ENCODE results near the gene DNAH17.

DNA sequence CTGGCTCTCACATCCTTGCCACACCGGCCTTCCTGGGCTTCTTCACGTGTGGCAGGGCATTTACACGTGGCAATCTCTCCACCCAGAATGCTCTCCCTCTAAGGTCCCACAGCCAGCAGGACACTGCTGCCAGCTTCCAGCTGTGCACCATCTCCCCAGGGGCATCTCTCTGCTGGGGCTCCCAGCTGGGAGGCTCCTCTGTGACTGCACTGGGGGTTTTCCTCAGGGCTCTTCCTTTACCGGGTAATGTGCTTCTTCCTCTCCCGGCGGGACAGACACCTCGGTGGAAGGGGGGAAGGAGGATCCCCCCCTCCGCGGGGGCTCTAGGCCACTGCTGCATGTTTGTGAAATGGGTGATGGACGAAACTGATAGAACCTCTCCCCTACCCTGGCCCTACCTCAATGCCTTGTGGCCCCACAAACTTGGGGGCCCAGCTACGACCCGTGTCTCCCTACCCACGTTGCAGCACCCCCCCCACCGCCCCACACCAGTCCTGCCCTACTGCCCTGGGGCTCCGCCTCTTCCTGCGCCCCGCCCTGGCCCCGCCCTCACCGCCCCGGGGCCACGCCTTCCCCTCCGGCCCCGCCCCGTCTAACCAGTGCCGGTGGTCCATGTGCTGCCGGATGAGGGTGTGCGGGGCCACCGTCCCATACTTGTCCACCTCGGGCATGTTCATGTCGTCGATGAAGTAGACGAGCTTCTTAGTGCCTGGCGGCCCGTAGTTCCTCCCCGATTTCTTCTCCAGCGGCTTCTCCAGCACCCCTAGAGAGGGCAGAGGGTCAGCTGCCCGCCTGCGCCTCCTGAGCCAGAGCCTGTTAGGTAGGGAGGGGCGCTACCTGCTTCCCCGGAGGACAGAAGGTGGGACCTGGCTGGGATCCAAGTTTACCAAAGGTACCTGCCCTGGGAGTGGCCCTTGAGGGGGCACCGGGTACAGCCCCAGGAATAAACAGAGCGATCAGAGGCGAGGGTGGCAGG is 92.6 kb downstream of the DNAH17 start:
- TF ChIP-seq, protein P1, sequence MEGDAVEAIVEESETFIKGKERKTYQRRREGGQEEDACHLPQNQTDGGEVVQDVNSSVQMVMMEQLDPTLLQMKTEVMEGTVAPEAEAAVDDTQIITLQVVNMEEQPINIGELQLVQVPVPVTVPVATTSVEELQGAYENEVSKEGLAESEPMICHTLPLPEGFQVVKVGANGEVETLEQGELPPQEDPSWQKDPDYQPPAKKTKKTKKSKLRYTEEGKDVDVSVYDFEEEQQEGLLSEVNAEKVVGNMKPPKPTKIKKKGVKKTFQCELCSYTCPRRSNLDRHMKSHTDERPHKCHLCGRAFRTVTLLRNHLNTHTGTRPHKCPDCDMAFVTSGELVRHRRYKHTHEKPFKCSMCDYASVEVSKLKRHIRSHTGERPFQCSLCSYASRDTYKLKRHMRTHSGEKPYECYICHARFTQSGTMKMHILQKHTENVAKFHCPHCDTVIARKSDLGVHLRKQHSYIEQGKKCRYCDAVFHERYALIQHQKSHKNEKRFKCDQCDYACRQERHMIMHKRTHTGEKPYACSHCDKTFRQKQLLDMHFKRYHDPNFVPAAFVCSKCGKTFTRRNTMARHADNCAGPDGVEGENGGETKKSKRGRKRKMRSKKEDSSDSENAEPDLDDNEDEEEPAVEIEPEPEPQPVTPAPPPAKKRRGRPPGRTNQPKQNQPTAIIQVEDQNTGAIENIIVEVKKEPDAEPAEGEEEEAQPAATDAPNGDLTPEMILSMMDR (IDR thresholded peaks at IDR 0.05): no peak
- TF ChIP-seq, protein P2, sequence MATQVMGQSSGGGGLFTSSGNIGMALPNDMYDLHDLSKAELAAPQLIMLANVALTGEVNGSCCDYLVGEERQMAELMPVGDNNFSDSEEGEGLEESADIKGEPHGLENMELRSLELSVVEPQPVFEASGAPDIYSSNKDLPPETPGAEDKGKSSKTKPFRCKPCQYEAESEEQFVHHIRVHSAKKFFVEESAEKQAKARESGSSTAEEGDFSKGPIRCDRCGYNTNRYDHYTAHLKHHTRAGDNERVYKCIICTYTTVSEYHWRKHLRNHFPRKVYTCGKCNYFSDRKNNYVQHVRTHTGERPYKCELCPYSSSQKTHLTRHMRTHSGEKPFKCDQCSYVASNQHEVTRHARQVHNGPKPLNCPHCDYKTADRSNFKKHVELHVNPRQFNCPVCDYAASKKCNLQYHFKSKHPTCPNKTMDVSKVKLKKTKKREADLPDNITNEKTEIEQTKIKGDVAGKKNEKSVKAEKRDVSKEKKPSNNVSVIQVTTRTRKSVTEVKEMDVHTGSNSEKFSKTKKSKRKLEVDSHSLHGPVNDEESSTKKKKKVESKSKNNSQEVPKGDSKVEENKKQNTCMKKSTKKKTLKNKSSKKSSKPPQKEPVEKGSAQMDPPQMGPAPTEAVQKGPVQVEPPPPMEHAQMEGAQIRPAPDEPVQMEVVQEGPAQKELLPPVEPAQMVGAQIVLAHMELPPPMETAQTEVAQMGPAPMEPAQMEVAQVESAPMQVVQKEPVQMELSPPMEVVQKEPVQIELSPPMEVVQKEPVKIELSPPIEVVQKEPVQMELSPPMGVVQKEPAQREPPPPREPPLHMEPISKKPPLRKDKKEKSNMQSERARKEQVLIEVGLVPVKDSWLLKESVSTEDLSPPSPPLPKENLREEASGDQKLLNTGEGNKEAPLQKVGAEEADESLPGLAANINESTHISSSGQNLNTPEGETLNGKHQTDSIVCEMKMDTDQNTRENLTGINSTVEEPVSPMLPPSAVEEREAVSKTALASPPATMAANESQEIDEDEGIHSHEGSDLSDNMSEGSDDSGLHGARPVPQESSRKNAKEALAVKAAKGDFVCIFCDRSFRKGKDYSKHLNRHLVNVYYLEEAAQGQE (IDR thresholded peaks at IDR 0.05; ENCODE audit: insufficient read depth in 1 of 2, low read depth in 2 of 2, low read length in 1 of 2): no peak
